ENCODE measurements around the gene SSH2.

Gene SSH2

DNA sequence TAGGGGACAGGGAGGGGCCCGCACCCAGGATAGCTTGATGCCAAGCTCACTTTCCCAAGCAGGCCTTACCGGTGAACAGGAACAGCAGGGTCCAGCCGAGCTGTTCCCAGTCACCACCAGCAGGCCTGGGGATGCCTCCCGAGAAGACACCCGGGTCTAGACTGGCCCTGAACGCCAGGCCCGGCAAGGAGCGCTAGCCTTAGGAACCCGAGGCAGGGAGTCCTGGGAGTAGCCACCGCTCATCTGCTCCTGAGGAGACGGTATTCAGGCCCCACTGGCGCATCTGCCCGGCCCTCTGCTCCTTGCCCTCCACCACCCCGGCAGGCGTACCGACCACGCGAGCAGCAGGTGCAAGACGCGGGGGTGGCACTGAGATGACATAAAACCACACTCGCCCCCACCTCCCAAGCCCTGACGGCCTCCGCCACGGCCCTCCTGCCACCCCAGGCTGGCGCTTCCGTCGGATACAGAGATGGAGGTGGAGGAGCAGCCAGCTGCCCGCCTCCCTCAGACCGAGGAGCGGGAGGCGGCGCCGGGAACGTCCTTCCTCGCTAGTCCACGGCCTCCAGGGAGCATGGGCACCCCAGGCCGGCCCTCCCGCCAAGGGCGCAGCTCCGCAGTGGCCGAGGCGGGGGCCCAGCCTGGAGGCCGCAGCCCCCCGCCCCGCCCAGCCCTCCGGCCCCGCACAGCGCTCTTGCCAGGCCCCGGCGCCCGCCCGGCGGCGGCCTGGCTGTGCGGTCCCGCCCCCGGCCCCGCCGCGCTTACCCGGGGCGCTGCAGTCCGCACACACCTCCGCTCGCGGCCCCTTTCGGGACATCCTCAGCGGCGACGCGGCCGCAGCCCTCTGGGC is 341.2 kb downstream of the SSH2 start:
- Histone ChIP-seq H3K27me3 (ENCODE audit: low read depth, low read length) (no peaks in the 10 kb centered on the region), H2AFZ (ENCODE audit: low read depth, low read length) (no peak overlapping the region), H3K4me3 (ENCODE audit: low read length) (peak overlapping the region; percentile 86), H3K4me1 (ENCODE audit: low read length) (peaks cover 47% of the 10 kb centered on the region), H3K36me3 (replicated peaks; ENCODE audit: low read depth, low read length) (peaks cover 2% of the 10 kb centered on the region), H3K27ac (ENCODE audit: low read length) (no peak overlapping the region; the same call in 1 of the 2 replicates), H3K9me3 (ENCODE audit: insufficient read depth, low read length) (no peaks in the 10 kb centered on the region), H3K79me2 (ENCODE audit: low read length) (peaks cover 65% of the 10 kb centered on the region), H3K9ac (ENCODE audit: low read length) (peak overlapping the region; percentile 76), H3K4me2 (ENCODE audit: low read length) (peak overlapping the region; percentile 99), H4K20me1 (ENCODE audit: insufficient read depth, low read length) (peaks cover 23% of the 10 kb centered on the region)
- TF ChIP-seq, protein P1, sequence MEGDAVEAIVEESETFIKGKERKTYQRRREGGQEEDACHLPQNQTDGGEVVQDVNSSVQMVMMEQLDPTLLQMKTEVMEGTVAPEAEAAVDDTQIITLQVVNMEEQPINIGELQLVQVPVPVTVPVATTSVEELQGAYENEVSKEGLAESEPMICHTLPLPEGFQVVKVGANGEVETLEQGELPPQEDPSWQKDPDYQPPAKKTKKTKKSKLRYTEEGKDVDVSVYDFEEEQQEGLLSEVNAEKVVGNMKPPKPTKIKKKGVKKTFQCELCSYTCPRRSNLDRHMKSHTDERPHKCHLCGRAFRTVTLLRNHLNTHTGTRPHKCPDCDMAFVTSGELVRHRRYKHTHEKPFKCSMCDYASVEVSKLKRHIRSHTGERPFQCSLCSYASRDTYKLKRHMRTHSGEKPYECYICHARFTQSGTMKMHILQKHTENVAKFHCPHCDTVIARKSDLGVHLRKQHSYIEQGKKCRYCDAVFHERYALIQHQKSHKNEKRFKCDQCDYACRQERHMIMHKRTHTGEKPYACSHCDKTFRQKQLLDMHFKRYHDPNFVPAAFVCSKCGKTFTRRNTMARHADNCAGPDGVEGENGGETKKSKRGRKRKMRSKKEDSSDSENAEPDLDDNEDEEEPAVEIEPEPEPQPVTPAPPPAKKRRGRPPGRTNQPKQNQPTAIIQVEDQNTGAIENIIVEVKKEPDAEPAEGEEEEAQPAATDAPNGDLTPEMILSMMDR (IDR thresholded peaks at IDR 0.05; ENCODE audit: low read depth, low read length) = no peak
- TF ChIP-seq EZH2phosphoT487 (IDR thresholded peaks at IDR 0.05; ENCODE audit: low read depth) = no peak

DNA sequence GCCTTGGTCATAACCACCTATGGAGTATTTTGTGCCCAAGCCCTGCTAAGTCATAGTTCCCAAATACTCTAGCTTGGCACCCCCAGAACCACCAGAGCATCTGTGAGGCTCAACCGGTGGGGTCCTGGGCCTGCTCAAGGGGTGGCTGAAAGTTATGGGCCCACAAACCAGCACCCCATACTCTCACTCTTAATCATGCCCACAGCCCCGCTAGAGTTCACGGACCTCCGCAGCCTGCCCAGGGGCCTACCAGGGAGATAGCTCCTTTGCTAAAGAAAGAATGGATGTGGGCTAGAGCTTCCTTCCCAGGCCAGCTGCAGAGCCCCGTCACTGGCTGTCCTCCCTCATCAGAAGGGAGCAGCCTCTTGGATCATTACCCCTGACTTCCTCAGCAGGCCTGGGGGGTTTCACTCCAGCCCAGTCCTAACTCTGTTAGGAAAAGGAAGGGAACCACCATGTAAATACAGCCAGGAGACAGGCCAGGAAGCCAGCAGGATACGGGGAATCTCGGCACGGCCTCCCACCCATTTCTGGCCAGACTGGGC is 341.9 kb downstream of the SSH2 start:
- Histone ChIP-seq H3K4me3 (ENCODE audit: low read length) (peak overlapping the region; percentile 86), H3K9ac (ENCODE audit: low read length) (peak overlapping the region; percentile 76), H3K4me2 (ENCODE audit: low read length) (peak overlapping the region; percentile 99), H4K20me1 (ENCODE audit: insufficient read depth, low read length) (peaks cover 23% of the 10 kb centered on the region), H3K27me3 (ENCODE audit: low read depth, low read length) (no peaks in the 10 kb centered on the region), H2AFZ (ENCODE audit: low read depth, low read length) (no peak overlapping the region), H3K79me2 (ENCODE audit: low read length) (peaks cover 68% of the 10 kb centered on the region), H3K9me3 (ENCODE audit: insufficient read depth, low read length) (no peaks in the 10 kb centered on the region), H3K27ac (ENCODE audit: low read length) (no peak overlapping the region), H3K4me1 (ENCODE audit: low read length) (peaks cover 47% of the 10 kb centered on the region), H3K36me3 (replicated peaks; ENCODE audit: low read depth, low read length) (peaks cover 8% of the 10 kb centered on the region)
- TF ChIP-seq, protein P1 (IDR thresholded peaks at IDR 0.05; ENCODE audit: low read depth, low read length) = no peak
- no peak for TF ChIP-seq EZH2phosphoT487 (IDR thresholded peaks at IDR 0.05; ENCODE audit: low read depth)

DNA sequence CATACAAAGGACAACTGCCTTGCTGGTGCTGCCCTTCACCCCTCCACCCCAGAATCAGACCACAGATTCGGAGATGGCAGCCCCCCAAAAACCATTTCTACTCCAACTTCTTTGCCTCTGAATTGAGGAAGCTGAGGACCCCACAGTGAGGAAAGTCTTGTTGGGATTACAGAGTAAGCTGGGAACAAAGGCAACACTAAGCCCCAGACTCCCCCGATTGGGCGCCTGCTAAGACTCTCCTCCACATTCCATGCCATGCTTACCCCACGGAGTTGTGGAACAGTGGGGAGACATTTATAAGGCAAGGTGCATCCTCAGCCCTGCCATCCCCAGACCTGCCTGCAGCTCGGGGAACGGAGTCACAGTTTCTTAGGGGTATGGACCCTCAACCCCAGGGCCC is 342.4 kb downstream of the SSH2 start:
- peak overlapping the region; percentile 86 for H3K4me3 ChIP-seq (ENCODE audit: low read length)
- peaks cover 13% of the 10 kb centered on the region for H3K36me3 ChIP-seq (replicated peaks; ENCODE audit: low read depth, low read length)
- peaks cover 70% of the 10 kb centered on the region for H3K79me2 ChIP-seq (ENCODE audit: low read length)
- peak overlapping the region; percentile 99 for H3K4me2 ChIP-seq (ENCODE audit: low read length)
- peak overlapping the region; percentile 76 for H3K9ac ChIP-seq (ENCODE audit: low read length)
- H3K27me3 ChIP-seq (ENCODE audit: low read depth, low read length) = no peaks in the 10 kb centered on the region
- H2AFZ ChIP-seq (ENCODE audit: low read depth, low read length) = no peak overlapping the region
- H3K27ac ChIP-seq (ENCODE audit: low read length) = no peak overlapping the region
- peaks cover 45% of the 10 kb centered on the region for H3K4me1 ChIP-seq (ENCODE audit: low read length)
- TF ChIP-seq EZH2phosphoT487 (IDR thresholded peaks at IDR 0.05; ENCODE audit: low read depth) = no peak
- TF ChIP-seq, protein P1 (IDR thresholded peaks at IDR 0.05; ENCODE audit: low read depth, low read length) = no peak
- H4K20me1 ChIP-seq (ENCODE audit: insufficient read depth, low read length) = peaks cover 23% of the 10 kb centered on the region
- H3K9me3 ChIP-seq (ENCODE audit: insufficient read depth, low read length) = no peaks in the 10 kb centered on the region

DNA sequence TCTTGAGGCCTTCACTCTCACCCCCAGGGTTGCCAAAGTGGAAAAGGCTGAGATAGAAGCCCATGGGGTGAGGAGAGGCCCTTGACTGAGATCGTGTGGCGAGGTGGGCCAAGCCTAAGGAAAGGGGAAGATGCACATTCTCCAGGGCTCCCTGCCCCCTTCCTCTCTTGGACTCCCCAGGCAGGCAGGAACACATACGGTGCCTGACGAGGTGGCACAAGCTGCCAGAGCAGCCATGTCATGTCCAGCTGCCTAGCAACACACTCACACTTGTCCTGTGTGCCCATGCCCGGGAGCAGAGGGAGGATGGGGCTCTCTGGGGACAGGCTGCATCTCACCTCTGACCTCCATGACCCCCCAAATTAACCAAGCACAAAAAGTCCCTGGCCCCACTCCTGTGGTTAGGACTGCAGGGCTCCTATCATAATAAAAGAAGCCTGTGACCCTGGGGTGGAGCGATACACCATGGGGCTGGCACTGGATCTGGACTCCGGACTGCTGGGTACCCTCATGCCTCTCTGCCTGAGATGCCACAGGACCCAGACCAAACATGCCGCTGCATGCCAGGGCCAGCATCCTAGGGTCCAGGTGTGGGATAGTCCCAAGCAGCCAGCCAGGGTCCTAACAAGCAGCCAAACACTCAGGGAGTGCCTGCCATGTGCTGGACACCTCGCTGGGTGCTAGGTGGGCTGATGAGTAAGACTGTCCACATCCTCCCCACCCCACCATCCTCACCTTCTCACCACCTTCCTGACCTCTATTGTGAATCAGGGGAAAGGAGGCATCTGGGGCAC is 343.2 kb downstream of the SSH2 start:
- H3K27ac ChIP-seq (ENCODE audit: low read length) = no peak overlapping the region
- H4K20me1 ChIP-seq (ENCODE audit: insufficient read depth, low read length) = peaks cover 23% of the 10 kb centered on the region
- H3K79me2 ChIP-seq (ENCODE audit: low read length) = peaks cover 70% of the 10 kb centered on the region
- H3K9me3 ChIP-seq (ENCODE audit: insufficient read depth, low read length) = no peaks in the 10 kb centered on the region
- H3K4me2 ChIP-seq (ENCODE audit: low read length) = peak overlapping the region; percentile 99; the same call in 1 of the 2 replicates
- H3K4me3 ChIP-seq (ENCODE audit: low read length) = no peak overlapping the region
- no peak for TF ChIP-seq EZH2phosphoT487 (IDR thresholded peaks at IDR 0.05; ENCODE audit: low read depth)
- TF ChIP-seq, protein P1 (IDR thresholded peaks at IDR 0.05; ENCODE audit: low read depth, low read length) = no peak
- no peak overlapping the region for H3K9ac ChIP-seq (ENCODE audit: low read length)
- H3K4me1 ChIP-seq (ENCODE audit: low read length) = peaks cover 38% of the 10 kb centered on the region
- H2AFZ ChIP-seq (ENCODE audit: low read depth, low read length) = no peak overlapping the region
- peaks cover 21% of the 10 kb centered on the region for H3K36me3 ChIP-seq (replicated peaks; ENCODE audit: low read depth, low read length)
- H3K27me3 ChIP-seq (ENCODE audit: low read depth, low read length) = no peaks in the 10 kb centered on the region

All from OCI-LY3 (cell line).